ENCODE data around the gene SLC35B3. TPM values are rescaled to one million over a fixed set of nuclear protein-coding genes. Genes with fewer than 3 reads are reported as not detected.

SLC35B3 gene
- total RNA-seq, 1 experiment from 2014 or later: 8.6 TPM

GRCh38 chr6:8476656-8477055, 41.3 kb upstream of the SLC35B3 start:
- Histone ChIP-seq H3K4me2 (ENCODE audit: low read length) (no peak overlapping the region), H3K36me3 (ENCODE audit: control insufficient read depth in 1 of 2, insufficient read depth in 2 of 2, low read length in 2 of 2) (no peaks in the 10 kb centered on the region), H3K9me3 (ENCODE audit: control insufficient read depth in 1 of 2, insufficient read depth in 1 of 2, low read depth in 1 of 2, low read length in 2 of 2) (no peaks in the 10 kb centered on the region), H3K79me2 (ENCODE audit: insufficient read depth, low read length) (no peaks in the 10 kb centered on the region), H3K27me3 (ENCODE audit: insufficient read depth, low read length) (no peaks in the 10 kb centered on the region), H3K4me3 (replicated peaks in 1 of 2; ENCODE audit: low read depth in 1 of 2, low read length in 2 of 2) (no peak overlapping the region), H2AFZ (ENCODE audit: low read depth, low read length, poor library complexity, severe bottlenecking) (no peak overlapping the region), H3K4me1 (ENCODE audit: control insufficient read depth in 1 of 2, insufficient read depth in 2 of 2, low read length in 2 of 2) (no peaks in the 10 kb centered on the region), H3K27ac (ENCODE audit: low read depth, low read length) (no peak overlapping the region), H3K9me2 (ENCODE audit: insufficient read depth) (peaks cover 4% of the 10 kb centered on the region; the same call in 1 of the 2 replicates), H4K20me1 (ENCODE audit: insufficient read depth) (no peaks in the 10 kb centered on the region), H3K9ac (ENCODE audit: low read length) (no peak overlapping the region)
- TF ChIP-seq CTCF (IDR thresholded peaks at IDR 0.05 in 2 of 3, conservative IDR thresholded peaks at IDR 0.05 in 1 of 3; ENCODE audit: borderline replicate concordance in 1 of 3, insufficient read depth in 1 of 3, low read depth in 2 of 3, low read length in 2 of 3) (no peak), ELF1 (IDR thresholded peaks at IDR 0.05; ENCODE audit: borderline replicate concordance, low read depth) (no peak), TCF7L2 (IDR thresholded peaks at IDR 0.05; ENCODE audit: borderline replicate concordance, extremely low read depth, insufficient read depth, insufficient read length) (no peak), EGR1 (IDR thresholded peaks at IDR 0.05; ENCODE audit: low read depth) (no peak), SIN3A (IDR thresholded peaks at IDR 0.05; ENCODE audit: low read depth) (no peak), CEBPB (IDR thresholded peaks at IDR 0.05; ENCODE audit: low read depth) (no peak), POLR2AphosphoS5 (IDR thresholded peaks at IDR 0.05; ENCODE audit: low read depth, low read length) (no peak), JUND (IDR thresholded peaks at IDR 0.05) (no peak)
- no peak for ATAC-seq
- RAD21 ChIA-PET (ENCODE audit: low non-redundant PET in 1 of 2, low total read pairs in 2 of 2, uncharacterized antibody in 2 of 2, unreplicated experiment in 2 of 2): no interaction called here
- POLR2A ChIA-PET: no interaction called here
- no TSS peak for BruUV-seq (replicated peaks)
- CTCF ChIA-PET: no interaction called here
- intact Hi-C loops (cut with micrococcal nuclease): no loop called here
- no peak for DNase-seq (ENCODE audit: low read depth, low spot score)
